ENCODE results near the gene PRMT1. TPM values are rescaled to one million over a fixed set of nuclear protein-coding genes. Genes with fewer than 3 reads are reported as not detected.
A peak's percentile ranks its signal among the peaks of the same experiment; 100 is the strongest.
"Not testable (repeated sequence)": the region's sequence is repeated elsewhere in the genome, so short reads cannot be mapped to it uniquely, and the experiment has no call there.

Gene PRMT1
- total RNA-seq, 2 donors from 2014 or later: 45.4 to 71.2 TPM

DNA sequence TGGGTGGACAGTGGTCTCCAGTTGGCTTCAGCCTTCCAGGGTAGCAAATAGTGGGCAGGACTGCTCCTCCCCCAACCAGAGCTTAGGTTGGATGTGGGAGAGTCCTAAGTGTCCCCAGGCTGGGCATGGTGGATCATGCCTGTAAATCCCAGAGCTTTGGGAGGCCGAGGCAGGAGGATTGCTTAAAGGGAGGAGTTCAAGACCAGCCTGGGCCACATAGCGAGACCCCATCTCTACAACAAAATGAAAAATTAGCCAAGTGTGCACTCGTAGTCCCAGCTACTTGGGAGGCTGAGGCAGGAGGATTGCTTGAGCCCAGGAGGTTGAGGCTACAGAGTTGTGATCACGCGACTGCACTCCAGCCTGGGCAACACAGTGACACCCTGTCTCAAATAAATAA lies 44.5 kb upstream of the PRMT1 start:
- TF ChIP-seq, protein P1, sequence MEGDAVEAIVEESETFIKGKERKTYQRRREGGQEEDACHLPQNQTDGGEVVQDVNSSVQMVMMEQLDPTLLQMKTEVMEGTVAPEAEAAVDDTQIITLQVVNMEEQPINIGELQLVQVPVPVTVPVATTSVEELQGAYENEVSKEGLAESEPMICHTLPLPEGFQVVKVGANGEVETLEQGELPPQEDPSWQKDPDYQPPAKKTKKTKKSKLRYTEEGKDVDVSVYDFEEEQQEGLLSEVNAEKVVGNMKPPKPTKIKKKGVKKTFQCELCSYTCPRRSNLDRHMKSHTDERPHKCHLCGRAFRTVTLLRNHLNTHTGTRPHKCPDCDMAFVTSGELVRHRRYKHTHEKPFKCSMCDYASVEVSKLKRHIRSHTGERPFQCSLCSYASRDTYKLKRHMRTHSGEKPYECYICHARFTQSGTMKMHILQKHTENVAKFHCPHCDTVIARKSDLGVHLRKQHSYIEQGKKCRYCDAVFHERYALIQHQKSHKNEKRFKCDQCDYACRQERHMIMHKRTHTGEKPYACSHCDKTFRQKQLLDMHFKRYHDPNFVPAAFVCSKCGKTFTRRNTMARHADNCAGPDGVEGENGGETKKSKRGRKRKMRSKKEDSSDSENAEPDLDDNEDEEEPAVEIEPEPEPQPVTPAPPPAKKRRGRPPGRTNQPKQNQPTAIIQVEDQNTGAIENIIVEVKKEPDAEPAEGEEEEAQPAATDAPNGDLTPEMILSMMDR (IDR thresholded peaks at IDR 0.05): no peak
- no peak for TF ChIP-seq POLR2A (IDR thresholded peaks at IDR 0.05)
- Histone ChIP-seq H3K9me3 (no peaks in the 10 kb centered on the region), H3K4me3 (no peak overlapping the region), H3K27ac (no peak overlapping the region), H3K27me3 (no peaks in the 10 kb centered on the region), H3K36me3 (replicated peaks in 1 of 2; ENCODE audit: insufficient read depth in 1 of 2, low read depth in 2 of 2) (no peaks in the 10 kb centered on the region), H3K4me1 (peaks cover 15% of the 10 kb centered on the region)
- intact Hi-C loops (cut with DNase I): no loop called here
- WGBS, 2 donors: 91 to 96% methylated on average over 4 to 5 of the region's 5 CpGs
- DNase-seq: no peak
- no peak for ATAC-seq

DNA sequence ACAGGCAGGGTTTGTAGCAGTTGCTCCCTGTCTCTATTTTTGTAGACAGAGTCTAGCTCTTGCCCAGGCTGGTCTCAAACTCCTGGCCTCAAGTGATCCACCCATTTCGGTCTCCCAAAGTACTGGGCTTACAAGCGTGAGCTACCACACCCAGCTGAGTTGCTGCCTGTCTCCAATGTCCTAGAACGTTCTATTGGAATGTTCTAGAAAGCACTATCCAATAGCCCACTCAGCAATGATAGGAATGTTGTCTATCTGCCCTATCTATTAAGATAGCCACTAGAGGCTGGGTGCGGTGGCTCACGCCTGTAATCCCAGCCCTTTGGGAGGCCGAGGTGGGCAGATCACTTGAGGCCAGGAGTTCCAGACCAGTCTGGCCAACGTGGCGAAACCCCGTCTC lies 43.8 kb upstream of the PRMT1 start:
- H3K27me3 ChIP-seq; H3K36me3 ChIP-seq (replicated peaks in 1 of 2; ENCODE audit: insufficient read depth in 1 of 2, low read depth in 2 of 2); ATAC-seq; H3K4me3 ChIP-seq; H3K27ac ChIP-seq; H3K9me3 ChIP-seq; DNase-seq; intact Hi-C loops (cut with DNase I): not testable (repeated sequence)
- WGBS, 2 donors: 74 to 78% methylated on average over 9 of the region's 9 CpGs
- H3K4me1 ChIP-seq: peaks cover 21% of the 10 kb centered on the region

DNA sequence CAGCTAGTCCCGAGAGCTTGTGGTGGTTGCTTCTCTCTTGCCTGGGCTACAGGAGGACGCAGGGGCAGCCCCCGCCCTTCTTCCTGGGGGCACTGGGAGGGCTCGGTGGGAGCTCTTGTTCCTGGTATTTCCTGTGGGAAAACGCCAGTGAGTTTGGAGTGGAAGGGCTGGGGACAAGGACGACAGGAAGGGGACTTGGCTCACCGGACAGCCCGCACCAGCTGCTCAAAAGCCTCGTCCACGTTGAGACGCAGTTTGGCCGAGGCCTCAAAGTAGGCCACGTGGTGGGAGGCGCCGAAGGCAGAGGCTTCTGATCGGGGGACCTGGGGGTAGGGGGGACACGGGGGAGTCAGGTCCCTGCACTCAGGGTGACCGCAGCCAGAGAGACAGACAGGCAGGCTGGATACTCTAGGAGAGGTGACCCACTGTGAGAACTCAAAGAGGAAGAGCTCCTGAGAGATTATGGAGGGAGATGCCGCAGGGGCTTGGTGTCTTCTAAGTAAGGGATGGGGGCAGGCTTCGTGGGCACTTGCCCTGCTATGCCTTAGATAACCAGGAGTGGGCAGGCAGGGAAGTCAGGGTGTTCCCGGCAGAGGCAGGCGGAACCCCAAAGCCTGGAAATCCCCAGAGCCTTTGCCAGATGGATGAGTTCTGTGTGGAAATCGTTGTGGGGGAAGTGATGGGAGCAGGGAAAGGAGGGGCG lies 41.4 kb upstream of the PRMT1 start:
- DNase-seq: no peak

DNA sequence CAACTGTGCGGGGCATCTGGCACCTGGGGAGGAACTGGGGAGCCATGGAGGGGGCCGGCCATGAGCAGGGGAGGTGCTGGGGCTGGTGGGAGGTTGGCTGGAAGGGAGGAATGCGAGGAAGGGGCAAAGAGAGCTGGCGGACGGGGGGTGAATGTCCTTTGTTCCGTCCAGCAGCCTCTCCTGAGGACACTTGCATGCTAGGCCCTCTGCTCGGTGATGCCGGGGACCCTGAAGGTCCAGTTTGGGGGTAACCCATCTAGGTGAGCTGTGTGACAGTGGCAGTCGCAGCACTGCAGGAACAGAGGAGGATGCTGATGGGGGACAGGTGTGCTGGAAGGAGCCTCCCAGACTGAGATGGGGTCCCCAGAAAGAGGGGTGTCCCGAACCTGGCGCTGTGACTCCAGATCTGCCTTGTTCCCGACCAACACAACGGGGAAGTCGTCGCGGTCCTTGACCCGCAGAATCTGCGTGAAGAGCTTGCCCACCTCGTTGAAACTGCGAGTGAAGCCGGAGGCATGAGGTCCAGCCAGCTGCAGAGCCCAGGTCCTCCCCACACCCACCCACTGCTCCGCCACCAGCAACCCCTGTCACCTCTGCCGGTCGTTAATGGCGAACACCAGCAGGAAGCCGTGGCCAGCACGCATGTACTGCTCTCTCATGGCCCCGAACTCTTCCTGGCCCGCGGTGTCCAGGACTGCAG lies 40.7 kb upstream of the PRMT1 start:
- H3K27me3 ChIP-seq: no peaks in the 10 kb centered on the region
- no peak for ATAC-seq
- TF ChIP-seq, protein P1 (IDR thresholded peaks at IDR 0.05): no peak
- no peak for TF ChIP-seq POLR2A (IDR thresholded peaks at IDR 0.05)
- intact Hi-C loops (cut with DNase I): loop anchor here (5.0 kb wide), 1 partner anchor 39 kb away; no protein-coding TSS in a partner anchor
- no peaks in the 10 kb centered on the region for H3K9me3 ChIP-seq
- no peak overlapping the region for H3K4me3 ChIP-seq
- H3K27ac ChIP-seq: no peak overlapping the region
- 78 to 79% methylated on average over 25 to 30 of the region's 30 CpGs for WGBS, 2 donors
- no peak for DNase-seq
- H3K4me1 ChIP-seq: peaks cover 35% of the 10 kb centered on the region
- H3K36me3 ChIP-seq (replicated peaks in 1 of 2; ENCODE audit: insufficient read depth in 1 of 2, low read depth in 2 of 2): no peaks in the 10 kb centered on the region

More for the DNA sequence above, 41.4 kb upstream of the PRMT1 start:
- ATAC-seq: no peak
- intact Hi-C loops (cut with DNase I): loop anchor here (5.0 kb wide), 1 partner anchor 38 kb away; no protein-coding TSS in a partner anchor
- Histone ChIP-seq H3K27me3 (no peaks in the 10 kb centered on the region), H3K4me3 (no peak overlapping the region), H3K36me3 (replicated peaks in 1 of 2; ENCODE audit: insufficient read depth in 1 of 2, low read depth in 2 of 2) (no peaks in the 10 kb centered on the region), H3K27ac (peak overlapping the region in 1 of 4 donors; percentile 26), H3K9me3 (no peaks in the 10 kb centered on the region), H3K4me1 (peaks cover 37% of the 10 kb centered on the region)
- TF ChIP-seq POLR2A (IDR thresholded peaks at IDR 0.05): no peak
- TF ChIP-seq, protein P1 (IDR thresholded peaks at IDR 0.05): no peak
- 50 to 59% methylated on average over 17 to 23 of the region's 24 CpGs for WGBS, 2 donors
